Kidney epithelial cell (primary cell): Measurements from ENCODE around the gene ACR. TPM values are rescaled to one million over a fixed set of nuclear protein-coding genes. Genes with fewer than 3 reads are reported as not detected.

ENCODE experiments used
- DNase-seq: peaks from one replicate; pipeline ENCODE4 v3.0.0-alpha.2; 2010; ENCODE audit warnings: low read depth
- H3K27me3 ChIP-seq: 2 replicates; pipeline ENCODE4 v1.6.0; 2011; ENCODE audit warnings: low read length; ENCODE audit not compliant: control insufficient read depth, insufficient read depth
- H3K36me3 ChIP-seq: 2 replicates; pipeline ENCODE4 v1.5.1; 2011; ENCODE audit warnings: low read length; ENCODE audit not compliant: control insufficient read depth, insufficient read depth
- H3K4me3 ChIP-seq: 2 replicates; pipeline ENCODE4 v1.5.1; 2011; ENCODE audit warnings: low read depth, mild to moderate bottlenecking, control low read depth, low read length
- total RNA-seq: library from RNA; depleted of rRNA; stranded (reverse); fragments of >200 nt; gene quantifications from 2 replicates; pipeline ENCODE4 v1.2.3, GENCODE V29; 2015
- TF ChIP-seq, protein P1 (sequence below): IDR thresholded peaks from 2 replicates; pipeline ENCODE4 v1.5.1; 2011; ENCODE audit warnings: mild to moderate bottlenecking, moderate library complexity, low read length, control low read depth, inconsistent platforms; ENCODE audit not compliant: insufficient read depth, poor library complexity, severe bottlenecking

Gene ACR
- total RNA-seq, 1 donor from 2014 or later = not detected

- H3K4me3 ChIP-seq = no peak overlapping the region
- H3K36me3 ChIP-seq = no peaks in the 10 kb centered on the region
- peaks cover 10% of the 10 kb centered on the region for H3K27me3 ChIP-seq
- TF ChIP-seq, protein P1, sequence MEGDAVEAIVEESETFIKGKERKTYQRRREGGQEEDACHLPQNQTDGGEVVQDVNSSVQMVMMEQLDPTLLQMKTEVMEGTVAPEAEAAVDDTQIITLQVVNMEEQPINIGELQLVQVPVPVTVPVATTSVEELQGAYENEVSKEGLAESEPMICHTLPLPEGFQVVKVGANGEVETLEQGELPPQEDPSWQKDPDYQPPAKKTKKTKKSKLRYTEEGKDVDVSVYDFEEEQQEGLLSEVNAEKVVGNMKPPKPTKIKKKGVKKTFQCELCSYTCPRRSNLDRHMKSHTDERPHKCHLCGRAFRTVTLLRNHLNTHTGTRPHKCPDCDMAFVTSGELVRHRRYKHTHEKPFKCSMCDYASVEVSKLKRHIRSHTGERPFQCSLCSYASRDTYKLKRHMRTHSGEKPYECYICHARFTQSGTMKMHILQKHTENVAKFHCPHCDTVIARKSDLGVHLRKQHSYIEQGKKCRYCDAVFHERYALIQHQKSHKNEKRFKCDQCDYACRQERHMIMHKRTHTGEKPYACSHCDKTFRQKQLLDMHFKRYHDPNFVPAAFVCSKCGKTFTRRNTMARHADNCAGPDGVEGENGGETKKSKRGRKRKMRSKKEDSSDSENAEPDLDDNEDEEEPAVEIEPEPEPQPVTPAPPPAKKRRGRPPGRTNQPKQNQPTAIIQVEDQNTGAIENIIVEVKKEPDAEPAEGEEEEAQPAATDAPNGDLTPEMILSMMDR = no peak
- no peak for DNase-seq
Measured at GRCh38 chr22:50714150-50714549, 23.9 kb upstream of the ACR start.

- TF ChIP-seq, protein P1 = no peak
- no peak overlapping the region for H3K4me3 ChIP-seq
Measured at GRCh38 chr22:50714631-50715179, 23.3 kb upstream of the ACR start.

DNA sequence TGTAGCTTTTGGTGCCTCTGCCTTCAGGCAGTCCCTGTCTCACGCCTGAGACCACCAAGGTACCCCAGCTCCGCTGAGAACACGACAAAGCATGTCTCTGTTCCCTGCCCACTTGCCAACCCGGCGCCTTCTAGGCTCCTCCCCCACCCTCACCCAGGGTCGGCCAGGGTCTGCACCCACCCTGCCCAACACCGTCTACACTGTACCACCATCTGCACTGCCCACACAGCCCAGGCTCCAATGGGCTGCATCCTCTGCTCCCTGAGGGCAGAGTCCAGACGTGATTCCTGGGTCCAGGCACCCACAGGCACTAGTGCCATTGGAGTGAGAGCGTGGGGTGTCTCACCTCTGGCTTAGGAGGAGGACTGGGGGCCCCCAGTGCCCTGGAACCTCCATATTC lies 22.8 kb upstream of the ACR start:
- TF ChIP-seq, protein P1 = no peak
- H3K27me3 ChIP-seq = peaks cover 19% of the 10 kb centered on the region
- no peak for DNase-seq
- no peak overlapping the region for H3K4me3 ChIP-seq
- no peaks in the 10 kb centered on the region for H3K36me3 ChIP-seq

More at GRCh38 chr22:50714631-50715179, 23.3 kb upstream of the ACR start:
- DNase-seq = no peak
- peaks cover 15% of the 10 kb centered on the region for H3K27me3 ChIP-seq
- H3K36me3 ChIP-seq = no peaks in the 10 kb centered on the region

- peaks cover 22% of the 10 kb centered on the region for H3K27me3 ChIP-seq
- no peaks in the 10 kb centered on the region for H3K36me3 ChIP-seq
- DNase-seq = no peak
- no peak overlapping the region for H3K4me3 ChIP-seq
- TF ChIP-seq, protein P1 = no peak
Measured at GRCh38 chr22:50715776-50716175, 22.2 kb upstream of the ACR start.

DNA sequence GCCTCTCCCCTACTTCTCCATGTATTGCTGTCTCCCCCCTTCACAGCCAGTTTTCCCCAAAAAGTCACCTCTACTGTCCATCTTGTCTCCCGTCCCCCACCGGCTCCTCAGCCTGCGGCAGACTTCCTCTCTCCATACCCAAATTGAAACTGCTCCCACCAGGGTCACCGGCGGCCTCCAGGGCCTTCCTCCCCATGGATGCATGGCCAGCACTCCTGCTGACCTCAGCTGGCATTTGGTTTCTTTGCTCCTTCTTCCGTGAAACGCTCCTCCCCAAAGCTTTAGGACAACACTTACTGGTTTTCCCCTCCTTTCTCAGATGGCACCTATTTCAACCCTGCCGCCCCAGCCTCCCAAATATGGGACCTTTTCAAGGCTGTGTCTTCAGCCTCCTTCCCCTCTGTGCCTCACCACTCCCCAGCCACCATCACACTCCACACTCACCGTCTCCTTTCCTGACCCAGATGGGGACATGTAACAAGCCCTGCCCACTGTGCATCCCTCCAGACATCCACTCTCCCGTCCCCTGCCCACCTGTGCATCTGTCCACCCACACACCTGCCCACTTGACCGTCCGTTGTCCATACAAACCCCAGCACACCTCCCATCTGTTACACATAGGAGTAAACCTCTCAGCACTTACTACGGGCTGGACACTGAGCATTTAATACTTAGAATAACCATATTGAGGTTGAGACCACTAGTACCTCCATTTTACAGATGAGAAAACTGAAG lies 21.5 kb upstream of the ACR start:
- TF ChIP-seq, protein P1 = no peak
- Histone ChIP-seq H3K36me3 (no peaks in the 10 kb centered on the region), H3K4me3 (no peak overlapping the region), H3K27me3 (peaks cover 29% of the 10 kb centered on the region)
- no peak for DNase-seq
